ENCODE results near the gene ZFYVE1. TPM values are rescaled to one million over a fixed set of nuclear protein-coding genes. Genes with fewer than 3 reads are reported as not detected.

The ZFYVE1 gene
- total and polyA plus RNA-seq, 2 of the 13 experiments (the other 11 are each of a cell fraction or from before 2014, with no cell fraction given): 2.6 to 5.3 TPM

- intact Hi-C loops (cut with micrococcal nuclease; ENCODE audit: unreplicated experiment) (no loop called here), in situ Hi-C loops (cut with HindIII; ENCODE audit: extremely low pct_ligation_motif_present, low pct_unique_long_range_greater_than_20kb) (no loop called here)
- Histone ChIP-seq H4K20me1 (ENCODE audit: insufficient read depth, low read length) (no peaks in the 10 kb centered on the region), H3K27ac (ENCODE audit: extremely low read length, insufficient read depth, low read length) (no peak overlapping the region), H3K9me3 (ENCODE audit: low read length) (no peaks in the 10 kb centered on the region), H3K27me3 (ENCODE audit: control insufficient read depth in 1 of 2, insufficient read depth in 2 of 2, low read length in 2 of 2) (no peaks in the 10 kb centered on the region), H3K4me2 (ENCODE audit: low read depth, low read length) (no peak overlapping the region), H3K4me1 (ENCODE audit: insufficient read depth, low read length) (0 out of 2 replicates have a peak, but pooled peaks cover 1% of the 10 kb centered on the region), H3K79me2 (ENCODE audit: insufficient read depth, low read length) (no peaks in the 10 kb centered on the region), H3K4me3 (replicated peaks in 1 of 3; ENCODE audit: insufficient read depth in 1 of 3, low read depth in 2 of 3, low read length in 3 of 3) (no peak overlapping the region), H2AFZ (ENCODE audit: low read length) (no peak overlapping the region), H3K9ac (ENCODE audit: insufficient read depth, low read depth, low read length) (no peak overlapping the region), H3K36me3 (replicated peaks in 1 of 2; ENCODE audit: control insufficient read depth in 1 of 2, insufficient read depth in 2 of 2, low read length in 2 of 2) (no peaks in the 10 kb centered on the region)
- DNase-seq (ENCODE audit: low spot score) (no peak), ATAC-seq (no peak), FAIRE-seq (no peak)
- TF ChIP-seq ZMYM2 (CRISPR knock-in tag; IDR thresholded peaks at IDR 0.05): no peak
- no peak for TF ChIP-seq NFE2 (CRISPR knock-in tag; IDR thresholded peaks at IDR 0.05)
- no peak for TF ChIP-seq SKI (IDR thresholded peaks at IDR 0.05; ENCODE audit: partially characterized antibody)
- TF ChIP-seq CEBPB (IDR thresholded peaks at IDR 0.05; ENCODE audit: borderline replicate concordance, low read depth, low read length): no peak
- TF ChIP-seq NFE2L1 (CRISPR knock-in tag; IDR thresholded peaks at IDR 0.05; ENCODE audit: borderline replicate concordance): no peak
- no peak for TF ChIP-seq SNAPC5 (CRISPR knock-in tag; IDR thresholded peaks at IDR 0.05; ENCODE audit: borderline replicate concordance)
- no peak for TF ChIP-seq ZNF576 (CRISPR knock-in tag; IDR thresholded peaks at IDR 0.05)
- no peak for TF ChIP-seq PCBP2 (optimal IDR thresholded peaks at IDR 0.05; ENCODE audit: low read depth, low read length, poor library complexity, severe bottlenecking)
- no peak for TF ChIP-seq GABPA (IDR thresholded peaks at IDR 0.05; ENCODE audit: low read depth, low read length)
- TF ChIP-seq GABPA (CRISPR knock-in tag; IDR thresholded peaks at IDR 0.05; ENCODE audit: low read depth): no peak
- no peak for TF ChIP-seq ZNF317 (CRISPR knock-in tag; IDR thresholded peaks at IDR 0.05)
- no peak for TF ChIP-seq PLRG1 (conservative IDR thresholded peaks at IDR 0.05)
- TF ChIP-seq HMGXB4 (CRISPR knock-in tag; IDR thresholded peaks at IDR 0.05; ENCODE audit: borderline replicate concordance in 1 of 2, low read depth in 1 of 2): no peak
- TF ChIP-seq IRF1 (CRISPR knock-in tag; IDR thresholded peaks at IDR 0.05; ENCODE audit: low read depth): no peak
- TF ChIP-seq GTF2F1 (IDR thresholded peaks at IDR 0.05; ENCODE audit: low read length): no peak
- TF ChIP-seq ARNT2 (CRISPR knock-in tag; IDR thresholded peaks at IDR 0.05; ENCODE audit: low read depth): no peak
- no peak for TF ChIP-seq ETV6 (CRISPR knock-in tag; conservative IDR thresholded peaks at IDR 0.05)
- TF ChIP-seq SRSF4 (IDR thresholded peaks at IDR 0.05; ENCODE audit: low read depth, low read length, poor library complexity, severe bottlenecking): no peak
- no peak for TF ChIP-seq ZNF691 (CRISPR knock-in tag; IDR thresholded peaks at IDR 0.05; ENCODE audit: borderline replicate concordance, low read depth)
- no peak for TF ChIP-seq ZKSCAN1 (IDR thresholded peaks at IDR 0.05; ENCODE audit: low read length)
- TF ChIP-seq SMARCE1 (IDR thresholded peaks at IDR 0.05; ENCODE audit: borderline replicate concordance): no peak
- 93% methylated on average over 5 of the region's 5 CpGs for WGBS (ENCODE audit: low lambda C conversion rate)
- CTCF ChIA-PET (ENCODE audit: low intra/inter-chr PET ratio, low total read pairs): no interaction called here
- POLR2A ChIA-PET: no interaction called here
- BruUV-seq (replicated peaks): no TSS peak
These were observed 58.6 kb downstream of the ZFYVE1 start for GRCh38 chr14:72968316-72968715.

All from HepG2 (cell line).